ENCODE results near the gene CBLIF.

DNA sequence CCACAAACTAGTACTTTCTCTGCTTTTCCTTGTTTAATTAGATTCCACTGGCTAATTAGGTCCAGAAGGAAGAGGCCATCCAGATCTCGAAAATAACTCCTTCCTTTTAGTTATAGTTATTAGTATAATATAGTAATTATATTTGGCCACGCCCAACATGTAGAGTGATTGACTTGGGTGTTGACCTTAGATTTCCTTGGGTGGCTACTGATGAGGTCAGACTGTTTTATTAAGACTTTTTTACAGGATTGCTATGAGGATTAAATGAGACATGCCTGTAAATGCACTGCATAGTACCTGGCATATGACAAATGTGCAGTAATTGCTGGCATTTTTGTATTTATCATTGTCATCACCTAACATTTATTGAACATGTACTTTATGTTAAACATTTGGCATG, 63.2 kb downstream of the CBLIF start:
- TF ChIP-seq, protein P1, sequence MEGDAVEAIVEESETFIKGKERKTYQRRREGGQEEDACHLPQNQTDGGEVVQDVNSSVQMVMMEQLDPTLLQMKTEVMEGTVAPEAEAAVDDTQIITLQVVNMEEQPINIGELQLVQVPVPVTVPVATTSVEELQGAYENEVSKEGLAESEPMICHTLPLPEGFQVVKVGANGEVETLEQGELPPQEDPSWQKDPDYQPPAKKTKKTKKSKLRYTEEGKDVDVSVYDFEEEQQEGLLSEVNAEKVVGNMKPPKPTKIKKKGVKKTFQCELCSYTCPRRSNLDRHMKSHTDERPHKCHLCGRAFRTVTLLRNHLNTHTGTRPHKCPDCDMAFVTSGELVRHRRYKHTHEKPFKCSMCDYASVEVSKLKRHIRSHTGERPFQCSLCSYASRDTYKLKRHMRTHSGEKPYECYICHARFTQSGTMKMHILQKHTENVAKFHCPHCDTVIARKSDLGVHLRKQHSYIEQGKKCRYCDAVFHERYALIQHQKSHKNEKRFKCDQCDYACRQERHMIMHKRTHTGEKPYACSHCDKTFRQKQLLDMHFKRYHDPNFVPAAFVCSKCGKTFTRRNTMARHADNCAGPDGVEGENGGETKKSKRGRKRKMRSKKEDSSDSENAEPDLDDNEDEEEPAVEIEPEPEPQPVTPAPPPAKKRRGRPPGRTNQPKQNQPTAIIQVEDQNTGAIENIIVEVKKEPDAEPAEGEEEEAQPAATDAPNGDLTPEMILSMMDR (IDR thresholded peaks at IDR 0.05; ENCODE audit: borderline replicate concordance, extremely low read depth, low read length, poor library complexity, severe bottlenecking): no peak
- TF ChIP-seq EZH2 (IDR thresholded peaks at IDR 0.05; ENCODE audit: borderline replicate concordance, low read depth, low read length, severe bottlenecking): no peak

Measured in DND-41 (cell line).